MM.1S (cell line): ENCODE measurements around the gene SUSD1.

ENCODE experiments used
- CTCF ChIP-seq: fragments of 300-600 bp; sonication (generic); IDR thresholded peaks from 2 replicates; pipeline ENCODE4 v1.5.1; 2016; ENCODE audit warnings: antibody characterized with exemption, low read length, mixed read lengths
- EZH2 ChIP-seq: fragments of 300-600 bp; sonication (generic); optimal IDR thresholded peaks from 2 replicates; pipeline ENCODE3; 2017; ENCODE audit warnings: low read depth, mild to moderate bottlenecking, antibody characterized with exemption, low read length, mixed read lengths
- EZH2phosphoT487 ChIP-seq: fragments of 300-600 bp; sonication (generic); IDR thresholded peaks from 2 replicates; pipeline ENCODE4 v1.6.1; 2018; ENCODE audit warnings: antibody characterized with exemption, low read length

GRCh38 chr9:112081918-112082729 is 93.0 kb downstream of the SUSD1 start:
- TF ChIP-seq CTCF = no peak
- TF ChIP-seq EZH2phosphoT487 = no peak
- TF ChIP-seq EZH2 = no peak
